GM21723 (cell line): ENCODE measurements around the gene PTGR3.

ENCODE experiments used
- ATAC-seq: cut with Tn5 transposase; IDR thresholded peaks from one replicate; pipeline ENCODE4 v1.9.1; 2021; ENCODE audit warnings: mild to moderate bottlenecking, moderate library complexity; ENCODE audit not compliant: unreplicated experiment

Gene PTGR3

DNA sequence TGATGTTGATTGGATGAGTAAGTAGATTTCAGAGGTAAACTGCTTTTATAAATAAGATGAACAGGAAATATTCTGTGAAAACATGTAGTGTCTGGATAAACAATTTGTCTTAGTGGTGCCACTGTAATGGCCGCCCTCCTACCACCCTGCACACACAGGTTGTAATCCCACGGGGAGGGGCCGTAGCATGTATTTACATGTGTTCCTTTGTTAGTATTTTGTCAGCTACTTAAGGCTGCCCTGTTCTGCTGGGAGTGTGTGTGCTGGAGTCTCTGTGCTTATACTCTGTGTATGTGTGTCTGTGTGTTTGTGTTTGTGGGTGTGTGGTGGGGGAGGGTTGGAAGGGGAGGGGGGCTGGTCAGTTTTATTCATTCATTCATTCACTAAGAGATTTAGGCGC is 6.7 kb upstream of the PTGR3 start:
- no peak for ATAC-seq

DNA sequence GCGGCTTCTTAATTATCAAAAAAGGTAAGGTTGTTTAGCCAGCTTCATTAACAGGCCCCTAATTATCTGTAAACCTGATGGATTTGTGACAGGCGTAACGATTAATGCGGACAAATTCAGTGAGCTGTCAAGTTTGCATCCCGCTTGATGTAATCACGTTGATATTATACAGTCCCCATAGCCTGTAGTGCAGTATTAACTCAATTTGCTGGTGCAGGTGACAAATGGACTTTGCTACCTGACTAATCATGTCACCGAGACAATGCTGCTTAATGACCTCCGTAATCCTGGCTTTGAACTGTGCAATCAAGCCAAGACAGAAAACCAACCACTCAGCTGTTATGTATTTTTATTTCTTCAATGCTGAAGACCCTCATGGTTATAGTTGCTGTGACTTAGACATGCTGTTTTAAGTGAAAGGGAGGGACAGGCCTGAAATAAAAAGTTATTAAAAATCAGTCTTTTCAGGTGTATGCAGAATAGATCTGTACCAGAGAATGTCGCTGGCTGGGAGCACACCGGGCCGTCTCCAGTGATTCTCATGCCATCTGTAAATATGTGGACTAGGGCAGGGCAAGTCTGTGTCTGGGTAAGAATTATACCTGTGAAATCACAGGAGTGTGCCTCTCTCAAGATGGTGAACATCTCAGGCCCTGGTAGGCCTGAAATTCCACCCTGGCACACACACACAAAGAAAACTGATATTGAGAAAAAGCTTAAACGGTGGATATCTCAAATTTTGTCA is 6.0 kb upstream of the PTGR3 start:
- ATAC-seq = no peak

DNA sequence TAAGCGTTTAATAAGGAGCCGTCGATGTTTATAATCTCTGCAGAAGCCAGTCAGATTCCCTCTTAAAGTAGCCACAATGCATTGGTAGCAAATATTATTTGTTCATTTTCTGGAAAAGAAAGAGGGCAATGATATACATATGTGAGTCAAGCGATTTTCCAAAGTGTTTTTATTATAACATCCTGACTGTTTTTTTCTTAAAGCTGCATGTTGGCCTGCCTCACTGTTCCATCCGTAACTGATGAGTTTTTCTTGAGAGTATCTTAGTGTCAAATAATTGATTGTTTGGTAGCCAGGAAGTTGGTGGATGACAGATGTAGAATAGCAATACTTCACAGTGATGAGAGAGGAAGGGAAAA is 5.4 kb upstream of the PTGR3 start:
- ATAC-seq = no peak

DNA sequence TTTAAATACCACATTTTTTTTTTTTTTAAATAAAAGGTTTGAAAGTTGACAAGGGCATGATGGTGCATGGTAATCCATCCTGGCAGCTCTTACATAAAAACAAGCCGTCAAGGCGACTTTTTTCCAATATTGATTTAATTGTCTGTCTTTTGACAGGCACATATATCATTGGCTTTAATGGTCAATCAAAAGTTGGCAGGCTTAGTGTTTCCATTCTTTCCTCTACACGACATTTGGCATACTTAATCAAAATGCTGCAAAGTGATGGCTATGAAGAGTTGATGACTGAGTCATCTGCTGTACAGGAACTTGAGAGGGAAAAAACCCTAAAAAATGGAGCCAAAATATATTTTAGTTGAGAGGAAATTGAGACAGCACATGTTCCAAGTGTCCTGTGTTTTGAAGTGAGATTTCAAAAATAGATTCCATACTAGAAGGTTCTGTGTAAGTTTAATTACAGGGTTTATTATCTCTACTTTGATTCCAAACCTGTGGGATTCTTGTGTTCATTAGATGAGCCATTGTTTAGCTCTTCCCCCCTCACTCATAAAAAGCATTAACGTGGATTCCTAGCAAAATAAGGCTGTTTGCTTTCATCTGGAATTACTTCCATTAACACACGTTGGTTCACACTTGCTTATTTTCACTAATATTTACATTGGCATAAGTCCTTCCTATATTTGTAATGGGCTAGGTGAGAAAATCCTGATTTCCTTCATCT is 4.8 kb upstream of the PTGR3 start:
- ATAC-seq = no peak

DNA sequence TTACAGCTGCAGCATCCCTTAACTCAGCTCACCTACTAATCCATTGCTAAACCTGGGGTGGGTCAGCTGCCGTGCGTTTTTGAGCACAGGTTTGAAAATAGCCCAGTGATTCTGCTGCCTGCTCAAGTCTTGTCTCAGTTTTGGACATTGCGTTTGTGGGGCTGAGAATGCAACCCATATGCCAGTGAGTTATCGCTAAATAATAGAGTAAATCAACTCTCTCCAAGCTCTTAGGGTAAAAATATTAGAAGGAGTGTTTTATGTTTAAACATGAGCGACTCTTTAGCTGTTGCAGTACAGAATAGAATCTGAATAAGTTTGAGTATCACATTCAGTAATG is 3.8 kb upstream of the PTGR3 start:
- ATAC-seq = no peak

DNA sequence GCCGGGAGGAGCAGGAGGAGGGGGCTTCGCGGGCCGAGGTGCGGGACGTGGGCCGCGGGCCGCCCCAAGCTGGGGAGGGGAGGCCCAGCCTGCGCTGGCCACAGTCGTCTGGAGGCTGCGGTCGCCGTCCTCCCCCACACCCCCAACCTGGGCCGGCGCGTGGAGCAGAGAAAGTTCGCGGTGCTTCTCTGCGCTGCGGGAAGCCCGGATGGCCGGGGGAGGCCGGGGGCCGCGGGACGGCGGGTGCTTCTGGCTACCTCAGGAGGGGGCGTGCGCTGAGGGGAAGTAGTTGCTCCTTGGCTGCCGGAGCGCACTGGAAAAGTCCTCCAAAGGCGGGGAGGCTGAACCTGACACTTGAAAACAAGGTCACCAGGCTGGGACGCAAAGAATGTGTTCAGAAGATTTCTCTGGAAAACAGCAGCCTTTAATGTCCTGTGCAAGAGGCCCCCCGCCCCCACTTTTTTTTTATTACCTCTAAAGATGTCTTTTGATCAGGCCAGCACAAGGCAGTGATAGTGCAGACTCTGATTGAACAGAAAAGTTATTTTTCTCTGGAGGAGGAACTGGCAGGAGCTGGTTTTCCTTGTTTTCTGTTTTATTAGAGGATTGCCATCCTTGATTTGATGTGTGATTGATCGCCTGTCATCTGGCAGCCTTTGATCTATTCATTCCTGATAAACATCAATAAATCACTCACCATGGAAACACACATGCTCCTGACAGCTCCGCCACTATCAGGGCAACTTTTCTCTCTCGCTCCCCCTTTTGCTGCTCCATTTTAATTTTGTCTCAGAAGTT is 3.2 kb upstream of the PTGR3 start:
- ATAC-seq = no peak

DNA sequence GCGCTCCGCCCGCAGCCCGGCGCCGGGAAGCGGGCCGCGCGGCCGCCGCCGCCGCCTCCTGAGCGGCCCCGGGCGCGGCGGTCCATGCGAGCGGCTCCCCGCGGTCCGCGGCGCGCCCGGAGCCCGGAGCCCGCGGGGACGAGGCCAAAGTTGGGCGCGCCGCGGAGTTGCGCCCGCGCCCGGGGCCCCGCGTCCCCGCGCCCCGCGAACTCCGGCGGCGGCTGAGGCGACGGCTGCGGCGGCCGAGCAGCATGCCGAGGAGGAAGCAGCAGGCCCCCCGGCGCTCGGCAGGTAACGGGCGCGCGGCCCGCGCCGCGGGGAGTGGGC is 2.6 kb upstream of the PTGR3 start:
- no peak for ATAC-seq

DNA sequence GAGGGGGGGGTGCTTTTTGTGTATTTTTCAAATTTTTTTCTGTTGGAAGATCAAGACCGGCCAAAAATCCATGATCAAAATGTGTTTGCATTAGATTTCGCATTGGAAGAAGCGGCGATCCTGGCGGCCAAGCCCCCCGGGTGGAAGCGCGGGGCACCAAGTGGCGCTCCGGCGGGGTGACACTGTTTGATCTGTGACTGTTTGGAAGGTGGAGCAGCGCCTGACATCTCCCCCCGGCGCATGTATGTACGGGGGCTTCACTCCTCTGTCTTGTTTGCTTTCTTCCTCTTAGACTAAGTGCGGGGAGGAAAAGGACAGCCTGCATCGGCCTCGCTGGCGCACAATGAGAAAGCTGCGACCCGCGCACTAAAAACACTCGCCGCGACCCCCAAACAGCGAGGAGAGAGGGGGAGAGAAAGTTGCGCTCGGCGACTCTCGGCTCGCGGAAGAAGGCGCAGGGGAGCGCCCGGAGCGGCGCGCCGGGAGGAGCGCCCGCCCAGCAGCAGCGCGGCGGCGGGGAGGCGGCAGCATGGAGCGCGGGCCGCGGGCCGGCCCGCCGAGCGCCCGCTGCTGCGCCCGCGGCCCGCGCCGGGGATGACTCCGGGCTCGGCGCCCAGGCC is 2.2 kb upstream of the PTGR3 start:
- ATAC-seq = no peak

DNA sequence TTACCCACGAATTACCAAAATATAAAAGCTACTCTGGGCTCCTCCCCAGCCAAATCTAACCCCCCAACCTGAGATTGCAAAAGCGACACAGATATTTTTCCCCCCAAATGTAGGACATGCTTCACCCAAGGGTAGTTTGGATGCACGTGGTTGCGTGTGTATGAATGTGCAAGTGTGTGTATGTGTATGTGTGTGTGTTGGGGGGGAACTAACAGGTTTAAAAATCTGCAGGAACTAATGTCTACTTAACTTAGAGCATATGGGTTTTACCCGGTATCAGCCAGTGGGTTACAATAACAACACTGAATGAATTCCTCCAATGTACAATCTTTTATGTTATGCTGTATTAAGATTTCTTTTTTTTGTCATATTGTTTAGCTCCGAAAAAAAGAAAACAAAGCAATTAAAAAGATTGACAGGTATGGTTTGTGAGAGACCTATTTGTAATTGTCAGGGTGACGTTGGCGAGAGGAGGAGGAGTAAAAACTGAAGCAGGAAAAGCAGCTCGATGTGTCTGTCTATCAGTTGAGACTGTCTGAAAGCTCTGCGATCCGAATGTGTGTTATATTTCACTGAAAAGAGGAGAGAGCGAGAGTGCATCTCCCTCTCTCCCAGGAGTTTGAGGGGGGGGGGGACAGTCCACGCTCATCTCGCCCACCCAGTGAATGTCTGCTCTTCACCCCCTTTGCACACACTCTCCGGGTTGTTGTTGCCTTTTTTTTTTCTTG is 1.5 kb upstream of the PTGR3 start, which contains the start of gene TSHZ1:
Gene TSHZ1, plus strand, starts transcription at position 524 of the 728 bp plus-strand sequence. CDS start 1,080 bp downstream, outside the sequence.
- ATAC-seq = peak; percentile 38

DNA sequence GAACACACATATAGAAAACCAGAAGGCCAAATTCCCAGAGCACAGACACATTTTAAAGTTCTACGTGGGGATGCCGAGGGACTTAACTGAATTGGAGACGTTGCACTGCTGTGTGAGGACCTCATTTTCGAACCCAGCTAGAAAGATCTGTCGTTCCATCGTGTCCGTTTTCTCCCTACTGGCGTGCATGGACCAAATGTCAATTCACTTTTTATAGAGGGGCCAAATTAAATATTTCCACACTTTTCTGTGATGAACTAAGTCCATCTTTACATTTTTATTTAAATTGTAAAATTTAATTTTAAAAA is 966 bp upstream of the PTGR3 start:
- no peak for ATAC-seq

DNA sequence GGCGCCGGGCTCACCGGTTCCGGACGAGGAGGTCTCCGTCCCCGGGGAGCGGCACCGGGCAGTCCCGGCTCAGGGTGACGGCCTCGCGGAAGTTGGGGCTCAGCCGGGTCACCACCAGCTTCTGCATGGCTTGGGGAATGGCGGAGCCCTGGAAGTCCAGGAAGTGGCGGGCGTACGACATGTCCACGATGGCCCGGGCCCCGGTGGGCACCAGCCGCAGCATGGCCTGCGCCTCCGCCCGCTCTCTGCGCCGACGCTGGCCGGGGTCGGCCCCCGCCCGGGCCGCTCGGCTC is 157 bp downstream of the PTGR3 start:
- ATAC-seq = peak; percentile 34

DNA sequence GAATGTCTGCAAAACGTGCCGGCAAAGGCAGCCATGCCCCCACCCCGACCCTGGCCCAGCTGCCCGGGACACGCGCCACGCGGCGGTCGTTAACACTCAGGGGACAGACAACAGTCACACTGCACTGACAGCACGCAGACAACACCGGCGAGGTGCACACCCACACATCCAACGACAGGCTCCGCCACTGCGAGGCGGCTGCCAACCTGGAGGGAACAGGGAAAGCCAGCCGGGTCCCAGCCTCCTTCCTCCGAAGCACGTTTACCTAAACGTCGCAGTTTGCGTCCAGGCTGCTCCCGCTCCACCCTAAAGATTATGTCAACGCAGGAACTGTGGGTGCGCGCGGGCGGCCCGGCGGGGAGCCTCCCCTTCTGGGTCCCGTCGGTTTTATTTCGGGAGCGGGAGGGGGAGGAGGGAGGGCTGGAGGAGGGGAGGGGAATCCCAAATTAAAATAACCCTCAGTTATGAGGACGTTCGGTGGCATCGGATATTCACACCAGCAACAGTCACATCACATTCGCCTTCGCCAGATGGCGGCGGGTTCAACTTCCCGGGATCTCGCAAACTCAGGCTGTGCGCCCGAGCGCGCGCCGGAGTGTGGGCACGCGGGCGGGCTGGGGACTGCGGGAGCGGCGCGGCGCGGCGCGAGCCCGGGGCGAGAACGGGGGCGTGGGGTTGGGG is 644 bp downstream of the PTGR3 start:
- peak; percentile 11 for ATAC-seq

DNA sequence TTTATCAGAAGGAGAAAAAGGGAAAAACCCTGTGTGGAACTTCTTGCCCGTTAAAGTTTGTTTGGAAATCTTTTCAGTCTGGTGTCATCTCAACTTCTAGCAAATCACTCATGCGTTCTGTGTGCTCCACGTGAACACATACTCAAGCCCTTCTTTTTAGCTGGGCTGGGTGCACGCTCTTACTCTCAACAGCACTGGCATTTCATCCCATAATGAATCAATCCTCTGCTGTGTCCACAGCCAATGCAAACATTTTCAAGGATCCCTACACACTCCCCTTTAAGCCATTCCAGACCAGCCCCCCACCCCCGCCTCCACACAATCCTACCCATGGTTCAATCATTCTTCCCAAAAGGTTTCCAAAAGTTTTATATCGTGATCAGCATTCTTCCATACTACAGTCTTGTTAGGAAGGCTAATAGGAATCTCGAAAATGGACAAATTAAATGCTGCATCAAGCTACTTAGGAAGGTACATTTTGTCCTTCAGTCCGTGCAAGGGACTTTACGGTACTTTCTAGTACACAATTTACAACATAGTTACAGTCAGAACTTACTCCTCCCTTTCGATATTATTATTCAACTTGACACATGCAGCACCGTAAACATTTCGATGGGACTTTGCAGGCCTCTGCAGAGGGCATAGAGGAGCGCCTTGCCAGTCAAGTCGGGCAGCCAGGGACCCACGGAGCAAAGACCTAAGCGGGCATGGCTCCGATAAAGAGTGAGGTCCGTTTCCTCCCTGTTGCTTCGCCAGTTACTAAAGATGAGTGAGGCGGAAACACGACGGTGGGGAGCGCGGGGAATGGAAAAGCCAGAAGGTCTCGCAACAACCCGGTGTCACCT is 1.4 kb downstream of the PTGR3 start:
- ATAC-seq = no peak

DNA sequence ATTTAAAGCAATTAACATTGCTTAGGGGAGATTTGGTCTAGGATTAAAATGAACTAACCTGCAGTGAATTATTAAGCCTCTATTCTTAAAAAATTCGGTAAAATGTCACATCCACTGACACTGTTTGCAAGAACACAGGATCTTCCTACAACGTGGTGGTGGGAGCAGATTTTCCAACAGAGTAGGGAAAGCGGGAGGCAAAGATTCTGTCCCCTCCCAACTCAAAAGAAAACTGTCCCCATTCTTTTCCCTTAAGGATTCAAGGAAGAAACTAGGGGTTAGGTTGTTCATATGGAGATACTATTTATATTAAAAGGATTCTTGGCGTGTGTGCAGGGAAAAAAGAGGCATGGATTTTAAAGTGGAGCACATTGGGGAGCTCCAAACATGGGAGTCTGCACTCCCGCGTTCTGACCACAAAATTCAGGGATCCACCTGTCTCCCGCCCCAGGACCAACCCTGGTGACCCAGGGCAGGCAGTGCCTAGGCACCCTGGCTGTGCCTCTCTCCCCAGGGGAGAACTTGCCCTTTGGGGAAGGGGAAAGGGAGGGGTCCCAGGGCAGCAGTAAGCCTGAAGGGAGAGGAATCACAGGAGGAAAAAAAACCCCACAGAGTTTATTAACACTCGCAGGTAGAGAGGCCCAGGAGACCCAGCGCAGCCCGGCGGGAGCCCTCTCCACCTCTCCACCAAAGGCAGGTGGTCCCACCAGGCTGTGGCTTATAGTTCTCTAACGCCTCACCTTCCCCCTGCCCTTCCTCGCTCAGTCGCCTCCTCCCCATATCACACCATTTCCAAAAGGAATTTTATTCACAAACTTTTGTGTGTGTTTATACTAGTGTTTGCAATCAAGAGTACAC is 2.3 kb downstream of the PTGR3 start:
- no peak for ATAC-seq

DNA sequence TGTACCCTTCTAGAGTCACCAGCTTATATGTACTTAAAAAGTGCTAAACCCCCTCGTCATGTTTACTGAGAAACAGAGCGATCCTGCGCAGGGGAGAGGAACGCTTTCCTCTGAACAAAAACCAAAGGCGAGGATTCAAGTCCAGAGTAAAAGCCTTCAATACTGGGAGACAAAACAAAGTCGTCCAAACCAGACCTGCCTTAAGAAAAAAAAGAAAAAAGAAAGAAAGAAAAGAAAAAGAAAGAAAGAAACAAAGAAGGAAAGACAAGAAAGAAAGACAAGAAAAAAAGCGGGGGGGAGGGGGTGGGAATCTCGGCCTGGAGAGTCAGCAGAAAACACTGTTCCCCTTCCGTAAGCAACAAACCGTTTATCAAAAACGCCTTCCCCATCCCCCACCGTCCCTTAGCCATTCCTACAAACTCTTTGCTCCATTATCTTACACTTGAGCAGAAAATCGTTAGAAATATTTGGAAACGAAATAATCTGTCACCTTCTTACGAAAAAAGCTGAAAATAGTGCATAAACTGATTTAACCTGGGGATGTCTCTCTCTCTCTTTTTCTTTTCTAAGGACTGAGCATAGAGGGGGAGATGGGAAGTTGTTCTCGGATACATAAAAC is 3.3 kb downstream of the PTGR3 start:
- no peak for ATAC-seq

DNA sequence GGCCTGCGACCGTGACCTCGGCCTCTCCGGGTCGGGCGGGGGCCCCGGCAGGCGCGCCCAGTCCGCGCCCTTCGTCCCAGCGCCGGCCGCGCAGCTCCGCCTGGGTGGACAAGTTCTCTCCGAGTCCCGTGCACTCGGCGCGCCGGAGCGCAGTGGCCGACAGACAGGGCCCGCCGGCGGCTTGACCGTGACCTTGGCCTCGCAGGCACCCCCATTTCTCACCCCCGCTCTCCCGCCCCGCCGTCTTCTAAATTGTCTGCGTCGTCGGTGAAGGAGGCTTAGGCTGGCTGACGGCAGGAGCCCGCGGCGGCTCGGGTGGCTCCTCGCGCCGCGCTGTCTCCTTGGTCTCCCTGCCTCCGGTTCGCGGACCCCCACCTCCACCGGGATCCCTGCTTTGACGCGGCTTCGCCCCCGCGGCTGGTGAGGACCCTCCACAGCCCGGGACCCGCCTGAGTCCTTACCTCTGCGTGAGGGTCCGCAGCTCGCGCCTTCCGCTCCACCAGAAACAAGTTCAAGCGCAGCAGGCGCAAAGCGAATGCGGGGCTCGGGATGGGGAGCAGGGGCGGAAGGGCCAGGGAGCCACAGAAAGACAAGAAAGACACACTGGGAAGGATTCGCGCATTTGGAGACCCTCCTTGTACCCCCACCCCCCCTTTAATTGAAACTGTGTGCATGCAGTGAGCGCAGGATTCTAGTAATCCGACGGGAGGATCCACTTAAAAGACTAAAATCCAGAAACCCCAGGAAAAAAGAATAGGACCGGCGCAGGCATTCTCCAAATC is 4.0 kb downstream of the PTGR3 start:
- no peak for ATAC-seq

DNA sequence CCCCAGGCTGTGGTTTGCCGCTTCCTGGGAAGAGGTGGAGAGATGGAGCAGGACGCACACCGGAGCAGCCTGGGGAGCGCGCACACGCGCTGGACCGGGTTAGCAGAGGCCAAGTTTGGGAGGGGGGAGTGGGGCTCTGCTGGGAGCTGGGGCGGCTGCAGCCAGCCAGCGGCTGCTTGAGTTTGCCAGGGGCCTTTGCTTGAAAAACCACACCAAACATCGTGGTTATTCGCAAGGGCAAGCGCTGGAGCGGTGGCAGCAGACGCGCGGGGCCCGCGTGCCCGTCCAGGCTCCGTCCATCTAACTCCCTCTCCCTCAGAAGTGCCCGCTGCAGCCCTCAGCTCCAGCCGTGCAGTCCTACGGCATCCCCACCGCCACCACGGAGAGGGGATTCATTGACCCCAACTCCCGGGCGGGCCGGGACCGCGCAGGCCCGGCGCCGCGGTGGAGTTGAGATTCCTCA is 4.6 kb downstream of the PTGR3 start:
- ATAC-seq = no peak
